Choroid plexus epithelial cell (primary cell): ENCODE measurements around the gene CDH4.

ENCODE experiments used
- DNase-seq: peaks from one replicate; pipeline ENCODE4 v3.0.0-alpha.2; 2010; ENCODE audit warnings: low read depth
- H3K4me3 ChIP-seq: 2 replicates; pipeline ENCODE4 v1.5.1; 2011; ENCODE audit warnings: low read depth, mild to moderate bottlenecking, control low read depth, low read length, moderate library complexity
- TF ChIP-seq, protein P1 (sequence below): conservative IDR thresholded peaks from 2 replicates; pipeline ENCODE4 v1.5.1; 2011; ENCODE audit warnings: low read depth, mild to moderate bottlenecking, control low read depth, inconsistent platforms, low read length, moderate library complexity

CDH4 gene

DNA sequence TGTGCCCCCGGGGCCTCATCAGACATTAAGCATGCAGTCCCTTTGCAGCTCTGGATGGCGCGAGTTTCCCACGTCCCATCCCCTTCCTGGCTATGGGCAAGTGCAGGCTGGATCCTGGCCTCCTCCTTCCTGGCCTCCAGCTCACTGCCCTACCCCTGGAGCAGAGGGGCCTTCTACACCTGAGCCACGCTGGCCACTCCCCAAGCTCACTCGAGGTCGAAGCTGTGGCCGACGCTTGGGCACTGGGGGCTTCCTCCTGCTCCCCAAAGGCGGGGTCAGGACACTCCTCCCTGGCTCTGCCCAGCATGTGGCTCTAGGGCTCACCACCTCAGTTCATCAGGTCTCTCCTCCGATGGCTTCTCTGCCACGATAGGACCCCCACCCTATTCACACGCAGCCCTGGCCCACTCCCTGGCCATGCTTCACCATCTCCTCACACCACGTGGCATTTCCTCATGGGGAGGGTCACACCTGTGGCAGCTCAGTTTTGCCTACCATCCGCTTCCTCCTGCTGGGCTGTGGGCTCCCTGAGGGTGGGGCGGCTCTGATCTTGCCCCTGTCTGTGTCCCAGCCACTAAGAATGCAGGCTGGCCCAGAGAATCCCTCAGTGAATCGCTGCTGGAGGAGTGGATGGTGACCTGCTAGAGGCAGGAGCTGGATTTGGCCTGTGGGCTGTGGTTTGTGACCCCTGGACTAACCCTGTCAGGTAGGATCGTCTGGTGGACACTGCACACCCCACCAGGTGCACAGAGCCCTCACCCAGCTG, 532.9 kb downstream of the CDH4 start:
- TF ChIP-seq, protein P1, sequence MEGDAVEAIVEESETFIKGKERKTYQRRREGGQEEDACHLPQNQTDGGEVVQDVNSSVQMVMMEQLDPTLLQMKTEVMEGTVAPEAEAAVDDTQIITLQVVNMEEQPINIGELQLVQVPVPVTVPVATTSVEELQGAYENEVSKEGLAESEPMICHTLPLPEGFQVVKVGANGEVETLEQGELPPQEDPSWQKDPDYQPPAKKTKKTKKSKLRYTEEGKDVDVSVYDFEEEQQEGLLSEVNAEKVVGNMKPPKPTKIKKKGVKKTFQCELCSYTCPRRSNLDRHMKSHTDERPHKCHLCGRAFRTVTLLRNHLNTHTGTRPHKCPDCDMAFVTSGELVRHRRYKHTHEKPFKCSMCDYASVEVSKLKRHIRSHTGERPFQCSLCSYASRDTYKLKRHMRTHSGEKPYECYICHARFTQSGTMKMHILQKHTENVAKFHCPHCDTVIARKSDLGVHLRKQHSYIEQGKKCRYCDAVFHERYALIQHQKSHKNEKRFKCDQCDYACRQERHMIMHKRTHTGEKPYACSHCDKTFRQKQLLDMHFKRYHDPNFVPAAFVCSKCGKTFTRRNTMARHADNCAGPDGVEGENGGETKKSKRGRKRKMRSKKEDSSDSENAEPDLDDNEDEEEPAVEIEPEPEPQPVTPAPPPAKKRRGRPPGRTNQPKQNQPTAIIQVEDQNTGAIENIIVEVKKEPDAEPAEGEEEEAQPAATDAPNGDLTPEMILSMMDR, result no peak
- no peak overlapping the region for H3K4me3 ChIP-seq
- no peak for DNase-seq

DNA sequence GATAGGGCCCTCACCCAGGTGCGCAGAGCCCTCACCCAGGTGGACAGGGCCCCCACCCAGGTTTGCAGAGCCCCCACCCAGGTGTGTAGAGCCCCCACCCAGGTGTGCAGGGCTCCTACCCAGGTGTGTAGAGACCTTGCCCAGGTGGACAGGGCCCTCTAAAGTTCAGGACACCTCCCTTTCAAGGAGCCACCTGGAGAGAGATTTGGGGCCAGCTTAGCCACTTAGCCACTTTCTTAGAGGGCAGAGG, 533.4 kb downstream of the CDH4 start:
- H3K4me3 ChIP-seq, result no peak overlapping the region
- no peak for DNase-seq
- TF ChIP-seq, protein P1, result no peak

DNA sequence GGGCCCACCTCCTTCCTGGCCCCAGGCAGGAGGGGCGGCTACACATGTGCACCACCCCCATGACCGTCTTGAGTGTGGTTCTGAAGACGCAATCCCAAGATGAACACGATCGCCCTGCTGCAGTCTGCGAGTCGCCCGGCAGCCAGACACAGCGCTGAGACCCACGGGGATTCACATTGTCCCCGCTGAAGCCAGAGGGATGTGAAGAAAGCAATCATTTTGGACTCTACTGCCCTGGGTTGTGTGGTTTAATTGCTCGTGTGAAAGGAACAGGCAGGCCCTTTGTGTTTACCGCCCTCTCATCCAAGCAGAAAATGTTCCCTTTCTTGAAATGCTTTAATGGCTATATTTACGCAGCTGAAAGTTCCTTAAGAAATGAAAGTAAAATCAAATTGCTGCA, 534.2 kb downstream of the CDH4 start:
- TF ChIP-seq, protein P1, result no peak
- no peak for DNase-seq
- no peak overlapping the region for H3K4me3 ChIP-seq

GRCh38 chr20:61788343-61788742, 536.3 kb downstream of the CDH4 start:
- TF ChIP-seq, protein P1, result no peak
- DNase-seq, result no peak
- H3K4me3 ChIP-seq, result no peak overlapping the region

DNA sequence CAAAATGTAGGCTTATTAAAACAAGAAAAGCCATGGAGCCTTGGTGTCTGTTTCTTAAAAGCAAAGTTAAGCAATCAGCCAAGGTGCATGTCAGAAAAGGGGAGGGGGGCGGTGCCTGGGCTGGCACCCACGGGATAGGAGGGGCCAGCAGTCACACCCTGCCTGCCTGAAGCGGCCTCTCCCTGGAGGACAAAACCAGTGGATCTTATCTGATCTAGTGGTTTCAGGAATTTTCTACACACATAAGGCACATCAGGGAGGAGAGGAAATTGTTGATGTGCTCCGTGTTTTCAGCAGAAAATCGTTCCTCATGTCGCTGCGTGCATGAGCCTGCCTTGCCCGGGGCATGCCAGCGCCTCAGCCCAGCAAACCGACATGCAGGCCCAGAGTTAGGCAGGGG, 537.3 kb downstream of the CDH4 start:
- TF ChIP-seq, protein P1, result no peak
- H3K4me3 ChIP-seq, result no peak overlapping the region

DNA sequence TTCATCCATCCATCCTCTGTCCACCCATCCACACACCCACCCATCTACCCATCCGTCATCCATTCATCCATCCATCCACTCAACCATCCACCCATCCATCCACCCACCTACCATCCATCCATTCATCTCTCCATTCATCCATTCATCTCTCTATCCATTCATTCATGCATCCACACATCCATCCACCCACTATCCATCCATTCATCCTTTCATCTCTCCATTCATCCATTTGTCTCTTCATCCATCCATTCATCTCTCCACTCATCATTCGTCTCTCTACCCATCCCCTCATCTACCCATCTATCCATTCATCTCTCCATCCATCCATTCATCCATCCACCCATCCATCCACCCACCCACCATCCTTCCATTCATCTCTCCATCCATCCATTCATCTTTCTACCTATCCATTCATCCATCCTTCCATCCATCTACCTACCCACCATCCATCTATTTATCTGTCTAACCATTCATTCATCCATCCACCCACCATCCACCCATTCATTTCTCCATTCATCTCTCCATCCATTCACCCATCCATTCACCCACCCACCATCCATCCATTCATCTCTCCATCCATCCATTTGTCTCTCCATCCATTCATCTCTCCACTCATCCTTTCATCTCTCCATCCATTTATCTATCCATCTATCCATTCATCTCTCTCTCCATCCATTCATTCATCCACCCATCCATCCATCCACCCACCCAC, 538.2 kb downstream of the CDH4 start:
- TF ChIP-seq, protein P1, result no peak
- H3K4me3 ChIP-seq, result no peak overlapping the region
- no peak for DNase-seq

More for the DNA sequence above, 537.3 kb downstream of the CDH4 start:
- no peak for DNase-seq

- TF ChIP-seq, protein P1, result no peak
- no peak overlapping the region for H3K4me3 ChIP-seq
- DNase-seq, result no peak
Measured at GRCh38 chr20:61791995-61792394, 539.9 kb downstream of the CDH4 start.
